K562 (cell line): ENCODE results near the gene TSTD1. TPM values are rescaled to one million over a fixed set of nuclear protein-coding genes. Genes with fewer than 3 reads are reported as not detected.

Experiments
- ATF2 ChIP-seq: sonication (generic); formaldehyde crosslinking; IDR thresholded peaks from 2 replicates; pipeline ENCODE4 v1.8.1; 2022; ENCODE audit warnings: missing genetic modification reagents
- BHLHE40 ChIP-seq: IDR thresholded peaks from 2 replicates; pipeline ENCODE4 v1.6.1; 2011; ENCODE audit warnings: low read length, improper control_type of control experiment
- CBFA2T2 ChIP-seq: fragments of 450-650 bp; conservative IDR thresholded peaks from 2 replicates; pipeline ENCODE4 v1.6.1; 2017; ENCODE audit warnings: mild to moderate bottlenecking
- CREM ChIP-seq: IDR thresholded peaks from 2 replicates; pipeline ENCODE4 v1.6.1; 2014; ENCODE audit warnings: antibody characterized with exemption, low read depth
- DPF2 ChIP-seq: fragments of 450-650 bp; IDR thresholded peaks from 2 replicates; pipeline ENCODE4 v1.6.1; 2016
- ESRRA ChIP-seq: fragments of 450-650 bp; IDR thresholded peaks from 2 replicates; pipeline ENCODE4 v1.6.1; 2014; ENCODE audit warnings: low read depth, mild to moderate bottlenecking, moderate library complexity, borderline replicate concordance
- ESRRB ChIP-seq: fragments of 250-450 bp; sonication (Bioruptor Pico); IDR thresholded peaks from 2 replicates; pipeline ENCODE4 v1.5.0; 2020; ENCODE audit warnings: mild to moderate bottlenecking, moderate library complexity, borderline replicate concordance
- FOS ChIP-seq: IDR thresholded peaks from 3 replicates; pipeline ENCODE4 v1.6.1; 2011; ENCODE audit not compliant: insufficient read length; ENCODE audit errors: extremely low read depth
- GTF2E2 ChIP-seq: fragments of 200-800 bp; sonication (Bioruptor generic); IDR thresholded peaks from 2 replicates; pipeline ENCODE4 v1.6.1; 2016; ENCODE audit warnings: missing genetic modification characterization, missing compliant biosample characterization
- HDAC2 ChIP-seq: fragments of 450-650 bp; IDR thresholded peaks from 2 replicates; pipeline ENCODE4 v1.6.1; 2016; ENCODE audit warnings: mild to moderate bottlenecking
- HDAC8 ChIP-seq: fragments of 450-650 bp; IDR thresholded peaks from 2 replicates; pipeline ENCODE4 v1.6.1; 2016; ENCODE audit warnings: mild to moderate bottlenecking, missing genetic modification characterization, moderate library complexity, missing compliant biosample characterization
- RBM34 ChIP-seq: fragments of 200-400 bp; formaldehyde crosslinking; IDR thresholded peaks from 2 replicates; pipeline ENCODE4 v1.6.1; 2018; ENCODE audit warnings: low read length, borderline replicate concordance; ENCODE audit not compliant: insufficient read depth
- XRCC5 ChIP-seq: fragments of 200-400 bp; formaldehyde crosslinking; IDR thresholded peaks from 2 replicates; pipeline ENCODE4 v1.6.1; 2017; ENCODE audit warnings: low read depth, mild to moderate bottlenecking, low read length
- ZBTB1 ChIP-seq: sonication (generic); formaldehyde crosslinking; IDR thresholded peaks from 2 replicates; pipeline ENCODE4 v1.8.1; 2023; ENCODE audit warnings: missing genetic modification reagents, low read depth, mild to moderate bottlenecking, borderline replicate concordance
- ZC3H11A ChIP-seq: IDR thresholded peaks from 2 replicates; pipeline ENCODE4 v1.6.1; 2012; ENCODE audit warnings: low read depth, low read length, improper control_type of control experiment
- ZNF23 ChIP-seq: fragments of 250-450 bp; sonication (Bioruptor Pico); IDR thresholded peaks from 2 replicates; pipeline ENCODE4 v1.4.0; 2020; ENCODE audit warnings: mild to moderate bottlenecking
- ZNF239 ChIP-seq: fragments of 250-450 bp; sonication (Bioruptor Pico); IDR thresholded peaks from 2 replicates; pipeline ENCODE4 v1.4.0; 2020; ENCODE audit warnings: mild to moderate bottlenecking
- ZNF41 ChIP-seq: fragments of 250-450 bp; sonication (Bioruptor Pico); conservative IDR thresholded peaks from 2 replicates; pipeline ENCODE4 v1.4.0; 2020; ENCODE audit warnings: mild to moderate bottlenecking
- polyA plus RNA-seq, 8 experiments: library from polyadenylated mRNA; depleted of rRNA in 4 of 8; stranded (reverse) in 5 of 8; unstranded in 3 of 8; fragments of >200 nt; fragmentation: Nextera tagmentation in 2 of 8; fragmentation: Illumina TruSeq in 1 of 8; extraction: Ambion mirVana in 2 of 8; extraction: Trizol in 1 of 8; gene quantifications; 2 replicates each; pipeline versions ENCODE4 v1.2.1 to v1.2.3, GENCODE V29; 2011 to 2014; ENCODE audit warnings: inconsistent platforms in 1 of 8, missing spikeins in 1 of 8
- total RNA-seq, 7 experiments: library from RNA; depleted of rRNA in 6 of 7; stranded (reverse); fragments of >200 nt in 6 of 7; fragmentation: Illumina TruSeq in 2 of 7; extraction: Trizol in 2 of 7; gene quantifications; 2 replicates each; pipeline versions ENCODE4 v1.2.1 to v1.2.3, GENCODE V29; 2011 to 2021; ENCODE audit warnings: low replicate concordance in 1 of 7
- TF ChIP-seq, protein P1 (sequence below): sonication (generic); formaldehyde crosslinking; IDR thresholded peaks from 2 replicates; pipeline ENCODE4 v1.8.0; 2023; ENCODE audit warnings: mild to moderate bottlenecking, missing genetic modification reagents
- TF ChIP-seq, protein P2 (sequence below): fragments of 450-650 bp; formaldehyde crosslinking; IDR thresholded peaks from 2 replicates; pipeline ENCODE4 v1.4.0; 2020; ENCODE audit warnings: mild to moderate bottlenecking, moderate library complexity
- TF ChIP-seq, protein P3 (sequence below), 2 experiments: fragments of 450-650 bp; conservative IDR thresholded peaks; 2 replicates each; pipeline ENCODE4 v1.6.1; 2017; ENCODE audit warnings: mild to moderate bottlenecking in 2 of 2, moderate library complexity in 2 of 2

Gene TSTD1
- total and polyA plus RNA-seq, 9 of the 15 experiments (the other 6 are each of a cell fraction or from before 2014, with no cell fraction given), result 0.23 to 0.53 TPM; not detected in 7

DNA sequence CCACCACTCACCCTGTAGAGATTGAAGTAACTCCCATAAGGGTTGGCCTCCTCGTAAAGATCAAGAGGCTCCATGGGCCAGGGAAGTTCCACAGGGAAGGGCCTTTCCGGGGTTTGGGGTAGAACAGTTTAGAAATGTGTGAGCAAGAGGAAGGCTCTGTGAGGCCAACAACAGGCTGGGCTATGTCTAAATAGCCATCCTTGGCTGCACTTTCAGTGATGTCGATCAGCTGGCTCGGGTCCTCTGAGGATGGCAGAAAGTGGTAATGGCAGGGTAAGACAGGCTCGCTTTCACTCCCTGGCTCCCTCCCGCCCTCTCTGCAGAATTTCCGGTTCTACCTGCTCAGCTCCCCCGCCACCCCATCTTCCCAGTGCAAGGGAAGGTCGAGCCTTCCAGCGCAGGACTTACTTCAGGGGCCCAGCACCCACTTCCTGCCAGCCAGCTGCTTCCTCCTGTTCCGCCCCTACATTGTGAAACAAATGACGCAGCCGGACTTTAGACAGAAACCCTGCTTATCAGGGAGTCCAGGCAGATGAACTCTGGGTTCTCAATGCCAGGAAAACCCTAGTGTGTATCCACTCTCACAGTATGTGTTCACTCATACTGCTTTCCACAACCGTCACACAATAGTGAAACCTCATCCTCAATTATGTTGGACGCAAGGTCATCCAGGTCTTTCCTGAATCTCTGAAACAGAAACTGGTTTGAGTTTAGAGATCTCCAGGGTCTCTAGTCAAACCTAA is 25.1 kb downstream of the TSTD1 start (continued):
- TF ChIP-seq, protein P1, sequence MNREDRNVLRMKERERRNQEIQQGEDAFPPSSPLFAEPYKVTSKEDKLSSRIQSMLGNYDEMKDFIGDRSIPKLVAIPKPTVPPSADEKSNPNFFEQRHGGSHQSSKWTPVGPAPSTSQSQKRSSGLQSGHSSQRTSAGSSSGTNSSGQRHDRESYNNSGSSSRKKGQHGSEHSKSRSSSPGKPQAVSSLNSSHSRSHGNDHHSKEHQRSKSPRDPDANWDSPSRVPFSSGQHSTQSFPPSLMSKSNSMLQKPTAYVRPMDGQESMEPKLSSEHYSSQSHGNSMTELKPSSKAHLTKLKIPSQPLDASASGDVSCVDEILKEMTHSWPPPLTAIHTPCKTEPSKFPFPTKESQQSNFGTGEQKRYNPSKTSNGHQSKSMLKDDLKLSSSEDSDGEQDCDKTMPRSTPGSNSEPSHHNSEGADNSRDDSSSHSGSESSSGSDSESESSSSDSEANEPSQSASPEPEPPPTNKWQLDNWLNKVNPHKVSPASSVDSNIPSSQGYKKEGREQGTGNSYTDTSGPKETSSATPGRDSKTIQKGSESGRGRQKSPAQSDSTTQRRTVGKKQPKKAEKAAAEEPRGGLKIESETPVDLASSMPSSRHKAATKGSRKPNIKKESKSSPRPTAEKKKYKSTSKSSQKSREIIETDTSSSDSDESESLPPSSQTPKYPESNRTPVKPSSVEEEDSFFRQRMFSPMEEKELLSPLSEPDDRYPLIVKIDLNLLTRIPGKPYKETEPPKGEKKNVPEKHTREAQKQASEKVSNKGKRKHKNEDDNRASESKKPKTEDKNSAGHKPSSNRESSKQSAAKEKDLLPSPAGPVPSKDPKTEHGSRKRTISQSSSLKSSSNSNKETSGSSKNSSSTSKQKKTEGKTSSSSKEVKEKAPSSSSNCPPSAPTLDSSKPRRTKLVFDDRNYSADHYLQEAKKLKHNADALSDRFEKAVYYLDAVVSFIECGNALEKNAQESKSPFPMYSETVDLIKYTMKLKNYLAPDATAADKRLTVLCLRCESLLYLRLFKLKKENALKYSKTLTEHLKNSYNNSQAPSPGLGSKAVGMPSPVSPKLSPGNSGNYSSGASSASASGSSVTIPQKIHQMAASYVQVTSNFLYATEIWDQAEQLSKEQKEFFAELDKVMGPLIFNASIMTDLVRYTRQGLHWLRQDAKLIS (CRISPR knock-in tag), result 0 out of 2 replicates have a peak, but pooled peaks have one; percentile 30
- TF ChIP-seq ZNF23 (CRISPR knock-in tag) (no peak), ESRRB (CRISPR knock-in tag) (no peak), ZC3H11A (no peak), RBM34 (no peak), XRCC5 (0 out of 2 replicates have a peak, but pooled peaks have one; percentile 20), DPF2 (peak; percentile 96), FOS (no peak), ESRRA (peak; percentile 84; the same call in 1 of the 2 replicates), HDAC8 (tag) (peak; percentile 29; the same call in 1 of the 2 replicates), CREM (peak; percentile 94), ZBTB1 (CRISPR knock-in tag) (peak; percentile 79; the same call in 1 of the 2 replicates), ZNF41 (CRISPR knock-in tag) (no peak; the same call in 1 of the 2 replicates), ATF2 (CRISPR knock-in tag) (no peak), BHLHE40 (no peak; the same call in 1 of the 2 replicates), CBFA2T2 (peak; percentile 91), HDAC2 (peak; percentile 71; the same call in 1 of the 2 replicates), GTF2E2 (tag) (no peak), ZNF239 (CRISPR knock-in tag) (no peak)
- TF ChIP-seq, protein P2, sequence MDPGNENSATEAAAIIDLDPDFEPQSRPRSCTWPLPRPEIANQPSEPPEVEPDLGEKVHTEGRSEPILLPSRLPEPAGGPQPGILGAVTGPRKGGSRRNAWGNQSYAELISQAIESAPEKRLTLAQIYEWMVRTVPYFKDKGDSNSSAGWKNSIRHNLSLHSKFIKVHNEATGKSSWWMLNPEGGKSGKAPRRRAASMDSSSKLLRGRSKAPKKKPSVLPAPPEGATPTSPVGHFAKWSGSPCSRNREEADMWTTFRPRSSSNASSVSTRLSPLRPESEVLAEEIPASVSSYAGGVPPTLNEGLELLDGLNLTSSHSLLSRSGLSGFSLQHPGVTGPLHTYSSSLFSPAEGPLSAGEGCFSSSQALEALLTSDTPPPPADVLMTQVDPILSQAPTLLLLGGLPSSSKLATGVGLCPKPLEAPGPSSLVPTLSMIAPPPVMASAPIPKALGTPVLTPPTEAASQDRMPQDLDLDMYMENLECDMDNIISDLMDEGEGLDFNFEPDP (CRISPR knock-in tag), result no peak
- TF ChIP-seq, protein P3, sequence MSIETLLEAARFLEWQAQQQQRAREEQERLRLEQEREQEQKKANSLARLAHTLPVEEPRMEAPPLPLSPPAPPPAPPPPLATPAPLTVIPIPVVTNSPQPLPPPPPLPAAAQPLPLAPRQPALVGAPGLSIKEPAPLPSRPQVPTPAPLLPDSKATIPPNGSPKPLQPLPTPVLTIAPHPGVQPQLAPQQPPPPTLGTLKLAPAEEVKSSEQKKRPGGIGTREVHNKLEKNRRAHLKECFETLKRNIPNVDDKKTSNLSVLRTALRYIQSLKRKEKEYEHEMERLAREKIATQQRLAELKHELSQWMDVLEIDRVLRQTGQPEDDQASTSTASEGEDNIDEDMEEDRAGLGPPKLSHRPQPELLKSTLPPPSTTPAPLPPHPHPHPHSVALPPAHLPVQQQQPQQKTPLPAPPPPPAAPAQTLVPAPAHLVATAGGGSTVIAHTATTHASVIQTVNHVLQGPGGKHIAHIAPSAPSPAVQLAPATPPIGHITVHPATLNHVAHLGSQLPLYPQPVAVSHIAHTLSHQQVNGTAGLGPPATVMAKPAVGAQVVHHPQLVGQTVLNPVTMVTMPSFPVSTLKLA (conservative IDR thresholded peaks at IDR 0.05), result peak; percentile 58 to 81
